Astrocyte (in vitro differentiated cells and primary cell): ENCODE measurements around the gene EXD2. TPM values are rescaled to one million over a fixed set of nuclear protein-coding genes. Genes with fewer than 3 reads are reported as not detected.
"Not testable (repeated sequence)": the region's sequence is repeated elsewhere in the genome, so short reads cannot be mapped to it uniquely, and the experiment has no call there.

Experiments
- DNase-seq: peaks from one replicate; pipeline ENCODE4 v3.0.0-alpha.2; 2010; ENCODE audit warnings: low read depth
- FAIRE-seq: peaks from 2 replicates; lab custom pipeline; 2011; peaks lifted over from hg19 to GRCh38; lab: Jason Lieb, UNC
- H2AFZ ChIP-seq: 2 replicates; pipeline ENCODE4 v1.6.0; 2012; ENCODE audit warnings: low read depth, low read length, inconsistent platforms
- H3K27ac ChIP-seq: 2 replicates; pipeline ENCODE4 v1.5.1; 2011; ENCODE audit warnings: low read depth, low read length, inconsistent platforms
- H3K27me3 ChIP-seq: 2 replicates; pipeline ENCODE4 v1.6.0; 2011; ENCODE audit warnings: low read length, inconsistent platforms; ENCODE audit not compliant: insufficient read depth
- H3K36me3 ChIP-seq: 2 replicates; pipeline ENCODE4 v1.5.1; 2011; ENCODE audit warnings: low read length, inconsistent platforms; ENCODE audit not compliant: insufficient read depth
- H3K4me1 ChIP-seq: 2 replicates; pipeline ENCODE4 v1.5.1; 2011; ENCODE audit warnings: low read length, inconsistent platforms; ENCODE audit not compliant: insufficient read depth
- H3K4me2 ChIP-seq: 2 replicates; pipeline ENCODE4 v1.6.0; 2012; ENCODE audit warnings: low read length, inconsistent platforms
- H3K4me3 ChIP-seq: 2 replicates; pipeline ENCODE4 v1.5.1; 2011; ENCODE audit warnings: low read depth, mild to moderate bottlenecking, low read length, inconsistent platforms; ENCODE audit not compliant: insufficient read depth
- H3K79me2 ChIP-seq: 2 replicates; pipeline ENCODE4 v1.6.0; 2012; ENCODE audit warnings: mild to moderate bottlenecking, low read length, inconsistent platforms; ENCODE audit not compliant: insufficient read depth
- H3K9ac ChIP-seq: 2 replicates; pipeline ENCODE4 v1.6.0; 2012; ENCODE audit warnings: mild to moderate bottlenecking, low read length, inconsistent platforms
- H3K9me3 ChIP-seq: 2 replicates; pipeline ENCODE4 v1.5.1; 2012; ENCODE audit warnings: low read depth, mild to moderate bottlenecking, low read length, inconsistent platforms; ENCODE audit not compliant: insufficient read depth
- H4K20me1 ChIP-seq: 2 replicates; pipeline ENCODE4 v1.6.0; 2012; ENCODE audit warnings: low read length, inconsistent platforms; ENCODE audit not compliant: insufficient read depth
- H3K27ac Mint-ChIP-seq: one replicate; pipeline ENCODE4 v1.8.0; 2021; ENCODE audit warnings: mild to moderate bottlenecking, mixed read lengths; ENCODE audit not compliant: unreplicated experiment
- H3K27me3 Mint-ChIP-seq: one replicate; pipeline ENCODE4 v1.8.0; 2021; ENCODE audit warnings: low read depth, mixed read lengths; ENCODE audit not compliant: unreplicated experiment
- H3K36me3 Mint-ChIP-seq: one replicate; pipeline ENCODE4 v1.8.0; 2021; ENCODE audit warnings: low read depth, mixed read lengths; ENCODE audit not compliant: unreplicated experiment
- H3K4me1 Mint-ChIP-seq: one replicate; pipeline ENCODE4 v1.8.0; 2021; ENCODE audit warnings: low read depth, mixed read lengths; ENCODE audit not compliant: unreplicated experiment
- H3K4me3 Mint-ChIP-seq: one replicate; pipeline ENCODE4 v1.8.0; 2021; ENCODE audit warnings: mild to moderate bottlenecking, moderate library complexity, mixed read lengths; ENCODE audit not compliant: unreplicated experiment
- H3K9me3 Mint-ChIP-seq: one replicate; pipeline ENCODE4 v1.8.0; 2021; ENCODE audit warnings: mild to moderate bottlenecking, mixed read lengths; ENCODE audit not compliant: unreplicated experiment
- EZH2 ChIP-seq: IDR thresholded peaks from 2 replicates; pipeline ENCODE4 v1.6.1; 2012; ENCODE audit warnings: mild to moderate bottlenecking, low read length, inconsistent platforms; ENCODE audit not compliant: insufficient read depth
- total RNA-seq: library from RNA; stranded (reverse); gene quantifications from 2 replicates; pipeline ENCODE4 v1.2.1, GENCODE V29; 2021
- TF ChIP-seq, protein P1 (sequence below): IDR thresholded peaks from 2 replicates; pipeline ENCODE4 v1.5.1; 2011; ENCODE audit warnings: low read depth, mild to moderate bottlenecking, inconsistent platforms, low read length, moderate library complexity; ENCODE audit not compliant: insufficient read depth

Gene EXD2
- total RNA-seq, 1 donor from 2014 or later, result 30.7 TPM

DNA sequence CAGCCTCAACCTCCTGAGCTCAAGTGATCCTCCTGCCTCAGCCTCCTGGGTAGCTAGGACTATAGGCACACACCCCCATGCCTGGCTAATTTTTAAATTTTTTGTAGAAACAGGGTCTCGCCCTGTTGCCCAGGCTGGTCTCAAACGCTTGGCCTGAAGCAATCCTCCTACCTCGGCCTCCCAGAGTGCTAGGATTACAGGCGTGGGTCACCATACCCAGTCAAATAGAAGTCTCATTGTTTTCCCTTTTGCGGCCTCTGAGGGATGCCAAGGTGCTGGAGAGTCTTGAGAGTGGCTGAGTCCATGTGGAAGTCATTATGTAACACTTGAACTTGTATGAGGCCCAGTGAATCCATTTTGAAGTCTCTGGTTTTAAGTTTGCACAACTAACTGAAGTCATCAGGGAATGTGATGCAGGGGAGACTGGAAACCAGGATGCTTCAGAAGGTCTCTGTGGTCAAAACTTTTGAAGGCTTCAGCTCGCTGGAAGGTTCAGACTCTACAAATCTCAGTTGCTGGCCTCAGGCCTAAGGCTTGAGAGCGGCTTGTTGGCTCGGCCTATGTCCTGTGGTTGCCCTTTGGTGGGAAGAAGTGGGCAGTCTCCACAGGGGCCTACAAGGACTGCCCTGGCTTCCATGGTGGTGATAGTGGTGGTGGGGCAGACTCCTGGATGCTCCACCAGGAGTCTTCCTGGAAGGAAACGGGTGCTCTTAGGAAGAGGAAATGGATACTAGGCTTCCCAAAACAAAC, 97.8 kb downstream of the EXD2 start:
- Histone ChIP-seq H3K4me2 (no peak overlapping the region), H3K27me3 (peaks cover 2% of the 10 kb centered on the region), H3K4me3 (no peak overlapping the region), H4K20me1 (no peaks in the 10 kb centered on the region), H3K4me1 (peaks cover 6% of the 10 kb centered on the region), H3K27ac (no peak overlapping the region), H3K9me3 (no peaks in the 10 kb centered on the region), H3K9ac (no peak overlapping the region), H3K36me3 (no peaks in the 10 kb centered on the region), H2AFZ (no peak overlapping the region), H3K79me2 (no peaks in the 10 kb centered on the region)
- no peak for FAIRE-seq
- Mint-ChIP-seq H3K9me3 (no peaks in the 10 kb centered on the region), H3K4me1 (peaks cover 6% of the 10 kb centered on the region), H3K27me3 (peaks cover 24% of the 10 kb centered on the region), H3K4me3 (no peak overlapping the region), H3K36me3 (no peaks in the 10 kb centered on the region), H3K27ac (no peak overlapping the region)
- no peak for DNase-seq
- TF ChIP-seq, protein P1, sequence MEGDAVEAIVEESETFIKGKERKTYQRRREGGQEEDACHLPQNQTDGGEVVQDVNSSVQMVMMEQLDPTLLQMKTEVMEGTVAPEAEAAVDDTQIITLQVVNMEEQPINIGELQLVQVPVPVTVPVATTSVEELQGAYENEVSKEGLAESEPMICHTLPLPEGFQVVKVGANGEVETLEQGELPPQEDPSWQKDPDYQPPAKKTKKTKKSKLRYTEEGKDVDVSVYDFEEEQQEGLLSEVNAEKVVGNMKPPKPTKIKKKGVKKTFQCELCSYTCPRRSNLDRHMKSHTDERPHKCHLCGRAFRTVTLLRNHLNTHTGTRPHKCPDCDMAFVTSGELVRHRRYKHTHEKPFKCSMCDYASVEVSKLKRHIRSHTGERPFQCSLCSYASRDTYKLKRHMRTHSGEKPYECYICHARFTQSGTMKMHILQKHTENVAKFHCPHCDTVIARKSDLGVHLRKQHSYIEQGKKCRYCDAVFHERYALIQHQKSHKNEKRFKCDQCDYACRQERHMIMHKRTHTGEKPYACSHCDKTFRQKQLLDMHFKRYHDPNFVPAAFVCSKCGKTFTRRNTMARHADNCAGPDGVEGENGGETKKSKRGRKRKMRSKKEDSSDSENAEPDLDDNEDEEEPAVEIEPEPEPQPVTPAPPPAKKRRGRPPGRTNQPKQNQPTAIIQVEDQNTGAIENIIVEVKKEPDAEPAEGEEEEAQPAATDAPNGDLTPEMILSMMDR, result no peak
- no peak for TF ChIP-seq EZH2

DNA sequence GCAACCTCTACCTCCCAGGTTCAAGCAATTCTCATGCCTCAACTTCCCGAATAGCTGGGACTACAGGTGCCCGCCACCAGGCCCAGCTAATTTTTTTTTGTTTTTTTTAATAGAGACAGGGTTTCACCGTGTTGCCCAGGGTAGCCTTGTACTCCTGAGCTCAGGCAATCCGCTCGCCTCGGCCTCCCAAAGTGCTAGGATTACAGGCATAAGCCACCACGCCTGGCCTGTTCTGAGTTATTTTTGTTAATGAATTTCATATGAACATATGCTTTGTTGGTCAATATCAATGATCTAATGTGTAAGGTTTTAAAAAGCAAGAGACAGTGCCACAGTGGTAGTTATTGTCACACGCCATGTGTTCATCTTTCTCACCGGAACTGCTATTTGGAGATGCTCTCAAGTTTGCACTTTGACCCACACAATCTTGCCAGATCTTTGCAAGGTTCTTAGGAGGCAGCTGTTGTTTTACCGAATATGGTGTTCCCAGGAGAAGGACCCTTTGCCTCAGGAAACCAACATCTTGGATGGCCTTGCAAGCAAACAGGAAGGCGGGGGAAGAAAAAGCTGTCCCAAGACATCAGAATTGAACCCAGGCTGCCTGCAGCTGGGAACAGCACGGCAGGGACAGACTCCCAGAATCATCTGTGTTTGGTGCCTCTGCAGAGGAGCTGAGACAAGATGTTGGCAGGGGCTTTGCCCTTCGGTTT, 98.7 kb downstream of the EXD2 start:
- no peak for FAIRE-seq
- TF ChIP-seq, protein P1, result no peak
- no peak for TF ChIP-seq EZH2
- no peak overlapping the region for H3K4me3 ChIP-seq
- peaks cover 2% of the 10 kb centered on the region for H3K27me3 ChIP-seq
- H3K27ac ChIP-seq, result no peak overlapping the region
- no peak overlapping the region for H2AFZ ChIP-seq
- no peaks in the 10 kb centered on the region for H3K9me3 ChIP-seq
- no peak for DNase-seq
- peaks cover 18% of the 10 kb centered on the region for H3K27me3 Mint-ChIP-seq
- no peak overlapping the region for H3K9ac ChIP-seq
- no peaks in the 10 kb centered on the region for H3K36me3 ChIP-seq
- no peaks in the 10 kb centered on the region for H3K36me3 Mint-ChIP-seq
- peaks cover 6% of the 10 kb centered on the region for H3K4me1 Mint-ChIP-seq
- H3K9me3 Mint-ChIP-seq, result no peaks in the 10 kb centered on the region
- H4K20me1 ChIP-seq, result no peaks in the 10 kb centered on the region
- no peak overlapping the region for H3K4me2 ChIP-seq
- H3K4me3 Mint-ChIP-seq, result no peak overlapping the region
- peaks cover 6% of the 10 kb centered on the region for H3K4me1 ChIP-seq
- no peaks in the 10 kb centered on the region for H3K79me2 ChIP-seq
- no peak overlapping the region for H3K27ac Mint-ChIP-seq

DNA sequence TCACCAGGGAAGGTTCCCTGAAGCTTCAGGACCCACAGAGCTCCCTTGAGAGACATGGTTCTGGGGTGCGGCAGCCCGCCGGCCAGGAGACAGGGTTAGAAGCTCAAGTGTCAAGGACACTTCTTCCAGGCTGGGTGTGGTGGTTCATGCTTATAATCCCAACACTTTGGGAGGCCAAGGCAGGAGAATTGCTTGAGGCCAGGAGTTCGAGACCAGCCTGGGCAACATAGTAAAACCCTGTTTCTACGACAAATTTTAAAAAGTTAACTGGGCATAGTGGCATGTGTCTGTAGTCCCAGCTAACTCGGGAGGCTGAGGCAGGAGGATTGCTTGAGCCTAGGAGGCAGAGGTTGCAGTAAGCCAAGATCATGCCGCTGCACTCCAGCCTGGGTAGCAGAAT, 99.6 kb downstream of the EXD2 start:
- H2AFZ ChIP-seq, H3K4me2 ChIP-seq, H3K36me3 ChIP-seq, FAIRE-seq, H4K20me1 ChIP-seq, H3K9me3 Mint-ChIP-seq, H3K27ac ChIP-seq, DNase-seq, H3K27me3 ChIP-seq, H3K9me3 ChIP-seq, H3K27ac Mint-ChIP-seq, H3K9ac ChIP-seq, H3K4me1 Mint-ChIP-seq, H3K36me3 Mint-ChIP-seq, H3K4me1 ChIP-seq, H3K4me3 Mint-ChIP-seq, H3K4me3 ChIP-seq, H3K79me2 ChIP-seq: not testable (repeated sequence)
- peaks cover 16% of the 10 kb centered on the region for H3K27me3 Mint-ChIP-seq
